ENCODE results near the gene ZBTB7C.

- TF ChIP-seq CTCF (IDR thresholded peaks at IDR 0.05) (no peak), POLR2AphosphoS5 (IDR thresholded peaks at IDR 0.05) (no peak), POLR2A (IDR thresholded peaks at IDR 0.05) (no peak)
These were observed 88.6 kb downstream of the ZBTB7C start for GRCh38 chr18:48320639-48320945.
